ENCODE measurements around the gene PPP2R2C.

PPP2R2C gene

DNA sequence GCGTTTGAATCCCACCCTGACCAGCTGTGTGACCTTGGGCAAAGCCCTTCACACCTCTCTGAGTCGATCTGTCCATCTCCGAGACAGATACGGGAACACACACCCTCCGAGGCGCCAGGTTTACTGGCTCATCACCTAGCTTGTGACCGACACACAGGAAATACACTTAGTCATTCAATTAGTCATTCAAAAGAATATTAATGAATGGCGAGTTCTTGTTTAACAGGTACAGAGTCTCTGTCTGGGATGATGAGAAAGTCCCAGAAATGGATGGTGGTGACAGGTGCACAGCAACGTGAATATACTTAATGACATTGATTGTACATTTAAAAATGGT is 80.6 kb downstream of the PPP2R2C start:
- no peak overlapping the region for H3K27ac ChIP-seq
- TF ChIP-seq CTCF (IDR thresholded peaks at IDR 0.05) (no peak), ZFX (IDR thresholded peaks at IDR 0.05; ENCODE audit: borderline replicate concordance) (no peak)

GRCh38 chr4:6391186-6391851 is 81.1 kb downstream of the PPP2R2C start:
- no peak for TF ChIP-seq ZFX (IDR thresholded peaks at IDR 0.05; ENCODE audit: borderline replicate concordance)
- TF ChIP-seq CTCF (IDR thresholded peaks at IDR 0.05), result no peak
- no peak overlapping the region for H3K27ac ChIP-seq

DNA sequence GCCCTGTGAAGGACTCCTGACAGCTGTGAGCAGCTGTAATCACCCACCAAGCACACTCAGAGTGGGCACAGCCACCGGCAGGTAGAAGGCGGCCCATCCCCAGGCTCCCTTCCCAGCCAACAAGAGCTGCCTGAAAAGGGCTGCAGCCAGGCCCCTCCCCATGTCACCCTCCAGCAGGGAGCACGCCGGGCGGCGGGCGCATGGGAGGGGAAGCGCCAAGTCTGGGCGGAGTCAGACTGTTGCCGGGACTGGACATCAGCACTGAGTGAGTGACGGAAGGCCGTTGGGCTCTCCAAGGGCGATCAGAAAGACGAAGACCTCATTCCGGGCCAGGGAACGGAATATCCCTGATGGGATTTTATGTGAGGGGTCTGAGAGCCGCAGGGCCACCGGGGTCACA is 82.1 kb downstream of the PPP2R2C start:
- TF ChIP-seq ZFX (IDR thresholded peaks at IDR 0.05; ENCODE audit: borderline replicate concordance) (no peak), CTCF (IDR thresholded peaks at IDR 0.05) (no peak)
- no peak overlapping the region for H3K27ac ChIP-seq

GRCh38 chr4:6389142-6389825 is 83.1 kb downstream of the PPP2R2C start:
- no peak for TF ChIP-seq CTCF (IDR thresholded peaks at IDR 0.05)
- TF ChIP-seq ZFX (IDR thresholded peaks at IDR 0.05; ENCODE audit: borderline replicate concordance), result no peak
- no peak overlapping the region for H3K27ac ChIP-seq

GRCh38 chr4:6388713-6389112 is 83.7 kb downstream of the PPP2R2C start:
- no peak for TF ChIP-seq CTCF (IDR thresholded peaks at IDR 0.05)
- no peak for TF ChIP-seq ZFX (IDR thresholded peaks at IDR 0.05; ENCODE audit: borderline replicate concordance)

GRCh38 chr4:6387946-6388345 is 84.5 kb downstream of the PPP2R2C start:
- H3K27ac ChIP-seq, result no peak overlapping the region
- TF ChIP-seq ZFX (IDR thresholded peaks at IDR 0.05; ENCODE audit: borderline replicate concordance) (no peak), CTCF (IDR thresholded peaks at IDR 0.05) (no peak)

More at GRCh38 chr4:6388713-6389112, 83.7 kb downstream of the PPP2R2C start:
- H3K27ac ChIP-seq, result no peak overlapping the region

- TF ChIP-seq ZFX (IDR thresholded peaks at IDR 0.05; ENCODE audit: borderline replicate concordance) (no peak), CTCF (IDR thresholded peaks at IDR 0.05) (no peak)
Measured at GRCh38 chr4:6386091-6386490, 86.3 kb downstream of the PPP2R2C start.

More at GRCh38 chr4:6386091-6386490, 86.3 kb downstream of the PPP2R2C start:
- H3K27ac ChIP-seq, result no peak overlapping the region
